Measurements from ENCODE around the gene ST3GAL3. TPM values are rescaled to one million over a fixed set of nuclear protein-coding genes. Genes with fewer than 3 reads are reported as not detected.

The ST3GAL3 gene
- total RNA-seq, 1 donor from 2014 or later, result 24.4 TPM

- no peak overlapping the region for H3K27ac Mint-ChIP-seq
- no peak for TF ChIP-seq CTCF (conservative IDR thresholded peaks at IDR 0.05)
- no peaks in the 10 kb centered on the region for H3K27me3 Mint-ChIP-seq
Measured at GRCh38 chr1:43890815-43891214, 183.5 kb downstream of the ST3GAL3 start.

GRCh38 chr1:43893006-43893405 is 185.7 kb downstream of the ST3GAL3 start:
- H3K4me3 Mint-ChIP-seq, result no peak overlapping the region
- no peak for TF ChIP-seq CTCF (conservative IDR thresholded peaks at IDR 0.05)
- H3K4me1 Mint-ChIP-seq (ENCODE audit: unreplicated experiment), result peaks cover 17% of the 10 kb centered on the region
- H3K27ac Mint-ChIP-seq, result no peak overlapping the region
- H3K27me3 Mint-ChIP-seq, result no peaks in the 10 kb centered on the region
- DNase-seq (ENCODE audit: extremely low spot score, unreplicated experiment), result no peak
- H3K9me3 Mint-ChIP-seq, result no peaks in the 10 kb centered on the region
- H3K36me3 Mint-ChIP-seq, result peaks cover 12% of the 10 kb centered on the region

More at GRCh38 chr1:43890815-43891214, 183.5 kb downstream of the ST3GAL3 start:
- Mint-ChIP-seq H3K9me3 (peaks cover 2% of the 10 kb centered on the region), H3K4me3 (no peak overlapping the region), H3K36me3 (peaks cover 7% of the 10 kb centered on the region), H3K4me1 (ENCODE audit: unreplicated experiment) (peaks cover 18% of the 10 kb centered on the region)
- DNase-seq (ENCODE audit: extremely low spot score, unreplicated experiment), result no peak

GRCh38 chr1:43898981-43899380 is 191.6 kb downstream of the ST3GAL3 start:
- Mint-ChIP-seq H3K36me3 (peaks cover 15% of the 10 kb centered on the region), H3K9me3 (no peaks in the 10 kb centered on the region), H3K4me3 (no peak overlapping the region), H3K27me3 (no peaks in the 10 kb centered on the region), H3K4me1 (ENCODE audit: unreplicated experiment) (peaks cover 10% of the 10 kb centered on the region), H3K27ac (no peak overlapping the region)
- DNase-seq (ENCODE audit: extremely low spot score, unreplicated experiment), result no peak
- TF ChIP-seq CTCF (conservative IDR thresholded peaks at IDR 0.05), result no peak

- Mint-ChIP-seq H3K9me3 (no peaks in the 10 kb centered on the region), H3K4me3 (no peak overlapping the region), H3K27ac (no peak overlapping the region), H3K36me3 (peaks cover 9% of the 10 kb centered on the region), H3K27me3 (no peaks in the 10 kb centered on the region), H3K4me1 (ENCODE audit: unreplicated experiment) (no peaks in the 10 kb centered on the region)
- no peak for TF ChIP-seq CTCF (conservative IDR thresholded peaks at IDR 0.05)
- DNase-seq (ENCODE audit: extremely low spot score, unreplicated experiment), result no peak
Measured at GRCh38 chr1:43900386-43900785, 193.1 kb downstream of the ST3GAL3 start.

- Mint-ChIP-seq H3K9me3 (no peaks in the 10 kb centered on the region), H3K27me3 (no peaks in the 10 kb centered on the region), H3K4me3 (no peak overlapping the region), H3K4me1 (ENCODE audit: unreplicated experiment) (no peaks in the 10 kb centered on the region), H3K36me3 (peaks cover 9% of the 10 kb centered on the region), H3K27ac (no peak overlapping the region)
- TF ChIP-seq CTCF (conservative IDR thresholded peaks at IDR 0.05), result no peak
- no peak for DNase-seq (ENCODE audit: extremely low spot score, unreplicated experiment)
Measured at GRCh38 chr1:43901196-43901961, 194.0 kb downstream of the ST3GAL3 start.
